ACHN (cell line): ENCODE results near the gene KRT3.
"Not testable (repeated sequence)": the region's sequence is repeated elsewhere in the genome, so short reads cannot be mapped to it uniquely, and the experiment has no call there.

Experiments used
- DNase-seq: peaks from one replicate; pipeline ENCODE4 v3.0.0-alpha.2; 2015
- in situ Hi-C: cut with HindIII; loops from 2 replicates; pipeline ENCODE4 v1.10.0; 2017; ENCODE audit warnings: low sequenced_read_pairs, low pct_ligation_motif_present, low pct_unique_long_range_greater_than_20kb

KRT3 gene

GRCh38 chr12:52805000-52805399, 9.1 kb upstream of the KRT3 start:
- in situ Hi-C loops: no loop called here
- DNase-seq: no peak

- no peak for DNase-seq
- in situ Hi-C loops: no loop called here
Measured at GRCh38 chr12:52802442-52802841, 6.5 kb upstream of the KRT3 start.

- in situ Hi-C loops: no loop called here
- DNase-seq: no peak
Measured at GRCh38 chr12:52801773-52802172, 5.9 kb upstream of the KRT3 start.

- in situ Hi-C loops: no loop called here
- DNase-seq: no peak
Measured at GRCh38 chr12:52800259-52800917, 4.5 kb upstream of the KRT3 start.

- no peak for DNase-seq
Measured at GRCh38 chr12:52799505-52800211, 3.7 kb upstream of the KRT3 start.

GRCh38 chr12:52798671-52799504, 3.0 kb upstream of the KRT3 start:
- peak; percentile 85 for DNase-seq
- in situ Hi-C loops: no loop called here

More at GRCh38 chr12:52799505-52800211, 3.7 kb upstream of the KRT3 start:
- in situ Hi-C loops: no loop called here

- in situ Hi-C loops: no loop called here
Measured at GRCh38 chr12:52798003-52798670, 2.2 kb upstream of the KRT3 start.

GRCh38 chr12:52797529-52797894, 1.6 kb upstream of the KRT3 start:
- in situ Hi-C loops: no loop called here
- DNase-seq: no peak

More at GRCh38 chr12:52798003-52798670, 2.2 kb upstream of the KRT3 start:
- peak; percentile 79 for DNase-seq

- in situ Hi-C loops: no loop called here
- DNase-seq: no peak
Measured at GRCh38 chr12:52796839-52797528, 1.1 kb upstream of the KRT3 start.

GRCh38 chr12:52796429-52796794, 495 bp upstream of the KRT3 start:
- DNase-seq: no peak
- in situ Hi-C loops: no loop called here

GRCh38 chr12:52795332-52795674, 614 bp downstream of the KRT3 start:
- in situ Hi-C loops, DNase-seq: not testable (repeated sequence)

- DNase-seq: peak; percentile 12
- in situ Hi-C loops: no loop called here
Measured at GRCh38 chr12:52794479-52795331, 1.2 kb downstream of the KRT3 start.

- no peak for DNase-seq
- in situ Hi-C loops: no loop called here
Measured at GRCh38 chr12:52792185-52793029, 3.5 kb downstream of the KRT3 start.

- in situ Hi-C loops: no loop called here
- DNase-seq: no peak
Measured at GRCh38 chr12:52791271-52792184, 4.4 kb downstream of the KRT3 start.

GRCh38 chr12:52790427-52791270, 5.3 kb downstream of the KRT3 start:
- in situ Hi-C loops: no loop called here
- DNase-seq: no peak
